ENCODE results near the gene CSNK1D.

The CSNK1D gene

GRCh38 chr17:82309656-82310570 is 36.4 kb upstream of the CSNK1D start:
- DNase-seq: no peak

GRCh38 chr17:82305727-82306300 is 32.3 kb upstream of the CSNK1D start:
- no peak for DNase-seq

- no peak for DNase-seq
Observed at GRCh38 chr17:82304826-82305726, 31.6 kb upstream of the CSNK1D start.

GRCh38 chr17:82303944-82304808 is 30.7 kb upstream of the CSNK1D start:
- no peak for DNase-seq

GRCh38 chr17:82302991-82303943 is 29.8 kb upstream of the CSNK1D start:
- no peak for DNase-seq

- no peak for DNase-seq
Observed at GRCh38 chr17:82302568-82302963, 29.1 kb upstream of the CSNK1D start.

- DNase-seq: no peak
Observed at GRCh38 chr17:82301916-82302567, 28.5 kb upstream of the CSNK1D start.

GRCh38 chr17:82301300-82301915 is 27.9 kb upstream of the CSNK1D start:
- DNase-seq: no peak

GRCh38 chr17:82300707-82301270 is 27.3 kb upstream of the CSNK1D start:
- DNase-seq: peak in 1 of 2 experiments; percentile 33

GRCh38 chr17:82300228-82300627 is 26.7 kb upstream of the CSNK1D start:
- no peak for DNase-seq

- DNase-seq: no peak
Observed at GRCh38 chr17:82299452-82299851, 26.0 kb upstream of the CSNK1D start.

- DNase-seq: no peak
Observed at GRCh38 chr17:82298538-82299421, 25.3 kb upstream of the CSNK1D start.

GRCh38 chr17:82297714-82298537 is 24.4 kb upstream of the CSNK1D start:
- DNase-seq: peak; percentile 93 to 95

GRCh38 chr17:82297280-82297713 is 23.8 kb upstream of the CSNK1D start:
- DNase-seq: peak; percentile 91 to 92

- DNase-seq: peak in 1 of 2 experiments; percentile 17
Observed at GRCh38 chr17:82296511-82297279, 23.2 kb upstream of the CSNK1D start.

- no peak for DNase-seq
Observed at GRCh38 chr17:82295472-82295814, 21.9 kb upstream of the CSNK1D start.

Data from AML-193 (cell line).